NB4 (cell line): Measurements from ENCODE around the gene ZNF83.

ENCODE experiments used
- DNase-seq: peaks from one replicate; pipeline ENCODE4 v3.0.0; 2010; ENCODE audit warnings: low read depth
- H3K4me3 ChIP-seq: one replicate; pipeline ENCODE4 v1.5.1; 2011; ENCODE audit warnings: mild to moderate bottlenecking, low read depth, low read length, moderate library complexity
- CTCF ChIP-seq: IDR thresholded peaks from one replicate; pipeline ENCODE4 v1.5.1; 2012; ENCODE audit warnings: low read depth, low read length
- MAX ChIP-seq: IDR thresholded peaks from 2 replicates; pipeline ENCODE4 v1.6.1; 2011; ENCODE audit warnings: low read depth, low read length
- MYC ChIP-seq: IDR thresholded peaks from 2 replicates; pipeline ENCODE4 v1.6.1; 2011; ENCODE audit warnings: low read depth, low read length
- POLR2A ChIP-seq: IDR thresholded peaks from 2 replicates; pipeline ENCODE4 v1.6.1; 2011; ENCODE audit warnings: mild to moderate bottlenecking; ENCODE audit not compliant: insufficient read length; ENCODE audit errors: extremely low read depth

ZNF83 gene

GRCh38 chr19:52670046-52670445, 31.9 kb upstream of the ZNF83 start:
- no peak overlapping the region for H3K4me3 ChIP-seq
- TF ChIP-seq CTCF (no peak), MYC (no peak), POLR2A (no peak), MAX (no peak)
- no peak for DNase-seq

GRCh38 chr19:52669586-52669985, 31.4 kb upstream of the ZNF83 start:
- no peak for TF ChIP-seq CTCF
- no peak for TF ChIP-seq POLR2A
- TF ChIP-seq MAX = no peak
- TF ChIP-seq MYC = no peak
- no peak overlapping the region for H3K4me3 ChIP-seq
- no peak for DNase-seq

- no peak for TF ChIP-seq MYC
- TF ChIP-seq POLR2A = no peak
- no peak for TF ChIP-seq CTCF
- no peak for TF ChIP-seq MAX
- H3K4me3 ChIP-seq = no peak overlapping the region
- DNase-seq = no peak
Observed at GRCh38 chr19:52667972-52668371, 29.8 kb upstream of the ZNF83 start.

GRCh38 chr19:52666506-52666905, 28.4 kb upstream of the ZNF83 start:
- H3K4me3 ChIP-seq = no peak overlapping the region
- no peak for DNase-seq
- TF ChIP-seq CTCF = no peak
- no peak for TF ChIP-seq MAX
- TF ChIP-seq POLR2A = no peak

- no peak overlapping the region for H3K4me3 ChIP-seq
- DNase-seq = no peak
- TF ChIP-seq POLR2A (no peak), MAX (no peak), CTCF (no peak), MYC (no peak)
Observed at GRCh38 chr19:52665529-52665928, 27.4 kb upstream of the ZNF83 start.

- TF ChIP-seq POLR2A (no peak), CTCF (no peak), MYC (no peak)
- H3K4me3 ChIP-seq = no peak overlapping the region
- DNase-seq = no peak
Observed at GRCh38 chr19:52665027-52665426, 26.9 kb upstream of the ZNF83 start.
